ENCODE data around the gene KAZN.
"Not testable (repeated sequence)": the region's sequence is repeated elsewhere in the genome, so short reads cannot be mapped to it uniquely, and the experiment has no call there.

KAZN gene

DNA sequence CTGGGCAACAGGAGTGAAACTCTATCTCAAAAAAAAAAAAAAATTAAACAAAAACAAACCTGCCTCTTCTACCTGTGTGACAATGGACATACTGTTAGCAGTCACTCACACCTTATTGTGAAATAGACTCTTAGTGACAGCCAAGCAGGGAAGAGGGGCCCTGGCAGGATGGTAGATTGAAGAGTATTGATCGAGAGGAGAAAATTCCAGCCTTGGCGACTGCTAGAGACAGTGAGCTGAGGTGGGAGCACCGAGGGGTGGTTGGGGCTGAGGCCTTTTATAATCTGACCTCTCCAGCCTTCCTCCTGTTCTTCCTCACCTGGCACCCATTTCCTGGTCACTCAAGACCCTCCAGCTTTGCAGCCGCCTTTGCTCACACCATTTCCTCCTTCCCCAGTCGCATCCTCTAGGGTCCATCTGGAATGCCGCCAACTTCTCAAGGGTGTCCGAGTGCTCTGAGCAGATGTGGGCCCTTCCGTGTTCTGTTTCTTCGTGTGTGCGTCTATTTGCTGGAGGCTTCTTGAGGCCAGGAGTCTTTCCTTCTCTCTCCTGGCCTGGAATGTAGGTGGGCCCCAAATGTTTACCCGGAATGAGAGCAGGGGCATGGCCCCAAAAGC is 358.2 kb downstream of the KAZN start:
- DNase-seq (ENCODE audit: low read depth) = no peak

DNA sequence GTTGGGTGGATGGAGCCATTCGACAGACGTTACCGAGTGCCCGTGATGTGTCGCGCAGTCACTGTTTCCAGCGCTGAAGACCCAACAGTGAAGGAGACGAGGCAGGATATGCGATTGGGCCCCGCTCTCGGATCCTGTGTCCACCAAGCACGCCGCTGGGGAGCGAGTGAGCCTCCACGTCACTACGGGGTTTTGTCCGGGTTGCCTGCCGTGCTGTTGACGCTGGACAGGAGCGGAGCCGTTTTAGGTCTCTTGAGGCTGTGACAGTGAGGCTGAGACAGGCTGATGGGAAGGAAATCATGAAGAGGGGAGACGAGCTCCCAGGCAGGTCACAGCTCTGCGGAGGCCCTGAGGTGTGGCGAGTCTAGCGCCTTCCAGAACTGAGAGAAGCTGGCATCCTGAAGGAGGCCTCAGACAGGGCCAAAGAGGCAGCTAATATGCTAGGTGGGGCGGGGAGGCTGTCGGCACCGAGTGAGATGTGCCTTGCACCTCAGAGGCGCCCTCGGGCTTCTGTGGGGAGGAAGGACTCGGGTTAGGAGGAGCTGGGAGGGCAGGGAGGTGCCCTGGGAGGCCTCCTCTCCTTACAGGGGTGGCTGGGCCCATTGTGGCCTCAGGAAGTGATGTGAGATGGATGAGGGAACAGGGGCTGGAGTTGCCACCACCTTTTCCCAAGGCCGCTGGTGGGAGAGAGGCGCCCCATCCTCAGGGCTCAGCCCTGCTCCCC is 359.1 kb downstream of the KAZN start:
- no peak for DNase-seq (ENCODE audit: low read depth)

DNA sequence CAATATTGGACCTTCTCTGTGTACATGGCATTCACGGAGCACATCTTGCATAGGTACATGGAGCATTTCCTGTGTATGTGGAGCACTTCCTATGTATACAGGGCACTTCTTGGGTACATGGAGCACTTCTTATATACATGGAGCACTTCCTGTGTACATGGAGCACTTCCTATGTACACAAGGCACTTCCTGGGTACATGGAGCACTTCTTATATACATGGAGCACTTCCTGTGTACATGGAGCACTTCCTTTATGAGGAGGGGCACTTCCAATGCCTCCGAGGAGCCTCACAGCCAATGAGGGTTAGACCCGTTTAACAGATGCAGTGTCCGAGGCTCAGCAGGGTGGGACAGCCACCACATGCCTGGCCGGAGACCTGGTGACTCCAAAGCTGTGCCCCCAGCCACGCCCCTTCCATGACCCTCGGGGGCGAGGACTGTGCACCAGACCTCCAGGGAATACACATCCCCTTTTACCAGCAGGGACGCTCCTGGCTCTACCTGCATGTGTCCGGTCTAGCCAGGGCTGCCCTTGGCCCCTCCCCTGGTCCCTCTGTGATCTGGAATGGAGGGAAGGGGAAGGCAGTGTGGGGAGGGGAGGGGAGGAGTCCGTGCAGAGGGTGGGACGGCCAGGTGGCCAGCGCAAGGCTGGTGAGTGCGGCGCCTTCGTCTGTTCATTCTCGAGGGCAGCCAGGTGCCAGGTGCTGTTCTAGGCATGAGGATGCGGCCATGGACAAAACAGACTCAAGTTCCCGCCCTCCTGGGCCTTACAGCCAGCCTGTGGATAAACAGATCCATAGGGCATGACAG is 360.0 kb downstream of the KAZN start:
- no peak for DNase-seq (ENCODE audit: low read depth)

DNA sequence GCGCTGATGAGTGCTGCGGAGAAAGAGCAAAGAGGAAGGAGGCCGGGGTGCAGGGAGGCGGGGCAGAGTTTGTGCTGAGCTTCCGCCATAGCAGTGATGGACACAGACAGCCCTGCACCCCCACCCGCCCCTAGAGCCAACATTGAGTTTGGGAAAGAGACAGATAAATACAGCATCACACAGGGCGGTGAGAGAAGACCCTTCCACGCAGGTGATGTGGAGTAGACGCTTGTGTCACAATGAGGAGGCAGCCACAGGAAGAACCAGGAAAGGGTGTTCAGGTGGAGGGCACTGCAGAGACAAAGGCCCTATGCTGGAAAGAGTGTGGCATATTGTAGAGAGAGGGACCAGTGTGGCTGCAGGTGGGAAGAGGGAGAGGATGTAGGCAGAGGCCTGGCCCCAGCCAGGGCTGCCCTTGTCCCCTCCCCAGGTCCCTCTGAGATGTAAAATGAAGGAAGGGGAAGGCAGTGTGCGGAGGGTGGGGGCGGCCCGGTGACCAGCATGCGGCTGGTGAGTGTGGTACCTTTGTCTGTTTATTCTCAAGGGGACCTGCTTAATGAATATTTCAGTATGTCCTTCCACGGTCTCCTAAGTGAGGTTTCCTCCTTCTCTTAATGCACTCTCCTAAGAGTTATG is 360.7 kb downstream of the KAZN start:
- no peak for DNase-seq (ENCODE audit: low read depth)

DNA sequence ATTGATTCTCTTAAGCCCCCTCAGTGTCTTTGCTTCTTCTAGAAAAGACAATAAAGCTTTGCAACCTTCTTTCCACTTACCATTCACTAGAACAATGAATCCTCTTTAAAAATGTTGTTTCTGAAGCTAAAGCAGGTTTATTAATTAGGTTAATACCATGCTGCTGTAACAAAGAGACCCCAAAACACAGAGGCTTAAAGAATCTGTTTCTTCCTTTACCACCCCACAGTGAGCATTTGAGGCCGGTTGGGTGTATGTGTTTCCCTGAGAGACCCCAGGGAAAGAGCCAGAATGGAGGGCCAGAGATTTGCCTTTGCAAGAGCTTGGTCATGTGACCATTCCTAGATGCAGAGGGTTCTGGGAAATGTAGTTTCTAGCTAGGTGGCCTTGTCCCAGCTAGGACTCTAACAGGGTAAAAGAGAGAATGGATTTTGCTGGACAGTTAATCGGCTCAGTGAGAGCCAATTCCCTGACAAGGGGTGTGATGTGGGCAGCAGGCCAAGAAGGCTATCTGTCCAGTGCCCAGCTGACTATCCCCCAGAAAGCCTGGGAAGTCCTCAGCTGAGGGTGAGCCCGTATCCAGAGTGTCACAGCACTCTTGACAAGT is 363.3 kb downstream of the KAZN start:
- no peak for DNase-seq (ENCODE audit: low read depth)

DNA sequence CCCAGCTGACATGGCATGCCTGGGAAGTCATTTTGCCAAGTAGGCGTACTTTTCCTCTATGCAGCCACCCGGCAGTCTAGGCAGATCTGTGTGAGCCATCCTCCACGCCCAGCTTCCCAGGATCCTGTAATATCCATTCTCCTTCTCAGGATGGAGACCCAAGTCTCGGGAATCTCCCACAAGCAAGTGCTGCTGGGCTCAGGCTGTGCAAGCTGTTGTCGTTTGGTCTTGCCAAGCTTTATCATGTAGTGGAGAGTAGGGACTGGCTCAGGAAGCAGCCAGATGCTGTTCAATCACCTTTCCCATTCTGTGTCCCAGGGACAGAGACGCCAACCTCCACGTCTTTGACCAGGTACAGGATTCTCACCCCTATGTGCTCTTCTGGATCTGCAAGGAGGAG is 363.9 kb downstream of the KAZN start:
- no peak for DNase-seq (ENCODE audit: low read depth)

DNA sequence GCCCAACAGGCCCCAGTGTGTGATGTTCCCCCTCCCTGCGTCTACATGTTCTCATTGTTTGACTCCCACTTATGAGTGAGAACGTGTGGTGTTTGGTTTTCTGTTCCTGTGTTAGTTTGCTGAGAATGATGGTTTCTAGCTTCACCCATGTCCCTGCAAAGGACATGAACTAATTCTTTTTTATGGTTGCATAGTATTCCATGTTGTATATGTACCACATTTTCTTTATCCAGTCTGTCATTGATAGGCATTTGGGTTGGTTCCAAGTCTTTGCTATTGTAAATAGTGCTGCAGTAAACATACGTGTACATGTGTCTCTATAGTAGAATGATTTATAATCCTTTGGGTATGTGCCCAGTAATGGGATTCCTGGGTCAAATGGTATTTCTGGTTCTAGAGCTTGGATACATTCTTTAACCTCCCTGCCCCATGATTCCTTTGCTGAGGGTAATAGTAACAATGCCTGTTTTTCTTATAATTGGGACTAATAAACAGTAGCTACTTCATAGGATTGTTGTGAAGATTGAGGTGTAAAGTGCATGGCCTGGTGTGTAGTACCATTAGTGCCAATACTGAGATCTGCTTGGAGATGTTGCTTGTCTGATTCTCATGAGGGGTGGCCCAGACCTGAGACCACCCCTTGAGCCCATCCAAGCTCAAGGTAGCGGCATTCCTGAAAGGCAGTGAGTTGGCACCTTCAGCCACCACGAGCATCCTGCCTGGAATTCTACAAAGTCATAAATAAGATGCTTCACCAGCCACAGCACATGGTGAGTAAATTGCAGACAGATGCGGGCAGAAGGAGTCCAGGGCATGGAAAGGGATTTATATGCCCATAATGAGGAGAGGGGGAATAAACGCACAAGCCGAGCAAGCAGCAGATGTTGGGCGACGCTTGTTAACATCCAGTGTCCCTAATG is 365.6 kb downstream of the KAZN start:
- DNase-seq (ENCODE audit: low read depth) = not testable (repeated sequence)

DNA sequence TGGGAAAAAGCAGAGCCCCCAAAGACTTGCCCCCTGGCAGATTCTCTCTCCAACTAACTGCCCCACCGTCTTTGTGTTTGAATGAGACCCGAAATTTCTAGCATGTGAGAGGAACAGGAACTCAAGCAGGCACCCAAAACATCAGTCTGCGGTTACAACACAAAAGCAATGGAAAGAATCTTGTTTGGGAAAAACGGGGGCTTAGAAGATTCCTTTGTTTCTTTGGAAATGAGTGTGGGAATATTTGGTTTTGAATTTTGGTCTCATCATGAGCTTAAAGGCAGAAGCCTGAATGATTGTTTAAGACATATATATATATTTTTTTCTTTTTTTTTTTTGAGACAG is 366.2 kb downstream of the KAZN start:
- no peak for DNase-seq (ENCODE audit: low read depth)

DNA sequence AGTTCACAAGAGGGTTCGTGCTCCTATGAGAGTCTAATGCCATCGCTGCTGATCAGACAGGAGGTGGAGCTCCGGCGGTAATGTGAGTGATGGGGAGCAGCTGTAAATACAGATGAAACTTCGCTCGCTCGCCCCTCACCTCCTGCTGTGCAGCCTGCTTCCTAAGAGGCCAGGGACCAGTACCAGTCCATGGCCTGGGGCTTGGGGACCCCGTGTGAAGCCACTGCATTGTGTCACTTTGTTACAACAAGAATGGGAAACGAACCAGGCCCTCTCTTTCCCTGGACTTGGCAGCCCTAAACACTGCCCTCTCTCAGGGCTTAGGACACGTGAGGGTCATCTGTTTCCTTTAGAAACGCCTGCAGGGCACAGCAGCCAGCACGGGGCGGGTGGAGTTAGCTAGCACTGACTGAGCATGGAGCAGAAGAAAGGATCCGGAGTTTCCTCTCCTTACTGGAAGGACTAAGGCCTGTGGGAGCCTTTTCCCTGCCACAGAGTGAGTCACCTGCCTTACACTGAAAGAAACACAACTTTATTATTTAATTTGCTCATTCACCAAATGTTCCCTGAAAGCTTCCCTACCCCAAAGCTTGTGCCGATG is 369.9 kb downstream of the KAZN start:
- DNase-seq (ENCODE audit: low read depth) = peak; percentile 80

DNA sequence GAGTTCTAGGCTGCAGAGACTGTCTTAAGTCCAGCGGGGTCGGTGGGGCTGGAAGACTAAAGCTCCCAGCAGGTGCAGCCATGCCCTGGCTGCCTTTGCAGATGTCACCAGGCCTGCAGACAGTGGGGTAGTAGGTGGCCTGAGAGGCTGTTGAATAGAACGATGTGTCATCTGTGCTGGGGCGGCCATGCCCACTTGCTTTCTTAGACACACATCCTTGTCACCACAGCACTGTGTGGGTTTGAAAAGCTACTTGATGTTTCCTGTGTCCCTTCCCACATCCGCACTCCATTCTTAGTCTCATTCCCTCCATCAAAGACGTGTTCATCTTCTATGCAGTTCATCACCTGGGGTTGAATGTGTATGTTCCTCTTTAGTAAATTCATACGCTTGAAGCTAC is 370.5 kb downstream of the KAZN start:
- no peak for DNase-seq (ENCODE audit: low read depth)

DNA sequence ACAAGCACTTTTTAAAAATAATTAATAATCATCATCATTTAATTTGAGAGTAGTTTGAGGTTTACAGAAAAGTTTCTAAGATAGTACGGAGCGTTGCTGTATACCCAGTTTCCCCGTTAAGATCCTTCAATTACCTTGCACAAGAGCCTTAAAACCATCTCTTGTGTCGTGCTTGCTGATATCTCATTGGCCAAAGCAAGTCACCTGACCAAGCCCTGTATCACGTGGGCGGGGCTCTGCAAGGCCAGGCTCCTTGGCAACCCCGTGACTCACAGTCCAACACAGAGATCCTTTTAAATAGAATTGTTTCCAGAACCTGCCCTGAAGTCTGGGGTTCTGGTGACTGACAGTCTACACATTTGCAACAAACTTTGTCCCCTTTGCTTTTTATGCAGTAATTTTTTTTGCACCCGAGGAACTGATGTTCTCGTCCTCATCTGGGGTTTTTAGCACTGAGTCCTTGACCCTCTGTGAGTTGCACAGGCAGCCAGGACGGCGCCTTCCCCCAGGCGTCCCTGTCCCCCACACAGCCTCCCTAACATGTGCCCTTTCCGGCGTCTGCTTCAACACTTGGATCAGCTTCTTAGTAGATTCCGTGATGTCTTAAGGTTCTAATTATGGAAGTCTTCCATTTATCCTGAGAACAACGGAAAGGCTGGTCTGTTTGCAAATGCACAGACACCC is 371.8 kb downstream of the KAZN start:
- peak; percentile 98 for DNase-seq (ENCODE audit: low read depth)

DNA sequence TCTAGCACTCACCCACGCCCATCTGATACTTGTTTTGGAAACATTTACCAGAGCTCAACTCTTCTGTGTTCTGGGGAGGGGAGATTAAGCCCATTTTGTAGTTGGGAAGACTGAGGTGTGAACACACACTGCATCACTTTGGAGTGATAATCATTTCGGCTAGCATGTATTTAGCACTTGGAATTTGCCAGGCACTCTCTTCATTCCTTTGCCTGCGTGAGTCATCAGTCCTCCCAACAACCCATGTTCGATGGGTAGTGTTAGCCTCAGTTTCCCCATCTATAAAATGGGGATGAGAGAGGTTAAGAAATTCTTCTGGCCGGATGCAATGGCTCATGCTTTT is 372.3 kb downstream of the KAZN start:
- no peak for DNase-seq (ENCODE audit: low read depth)

DNA sequence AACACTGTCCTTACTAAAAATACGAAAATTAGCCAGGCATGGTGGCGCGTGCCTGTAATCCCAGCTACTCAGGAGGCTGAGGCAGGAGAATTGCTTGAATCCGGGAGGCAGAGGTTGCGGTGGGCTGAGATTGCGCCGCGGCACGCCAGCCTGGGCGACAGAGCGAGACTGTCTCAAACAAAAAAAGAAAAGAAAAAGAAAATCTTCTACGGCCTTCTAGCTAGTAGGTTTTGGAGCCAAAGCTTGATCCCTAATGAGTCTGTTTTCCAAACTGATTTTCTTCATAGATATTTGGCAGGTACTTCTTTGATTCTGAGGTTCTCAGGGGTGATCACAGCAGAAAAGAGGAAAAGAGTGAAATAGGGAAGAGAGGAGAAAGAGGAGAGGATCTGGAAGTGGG is 372.7 kb downstream of the KAZN start:
- DNase-seq (ENCODE audit: low read depth) = no peak

DNA sequence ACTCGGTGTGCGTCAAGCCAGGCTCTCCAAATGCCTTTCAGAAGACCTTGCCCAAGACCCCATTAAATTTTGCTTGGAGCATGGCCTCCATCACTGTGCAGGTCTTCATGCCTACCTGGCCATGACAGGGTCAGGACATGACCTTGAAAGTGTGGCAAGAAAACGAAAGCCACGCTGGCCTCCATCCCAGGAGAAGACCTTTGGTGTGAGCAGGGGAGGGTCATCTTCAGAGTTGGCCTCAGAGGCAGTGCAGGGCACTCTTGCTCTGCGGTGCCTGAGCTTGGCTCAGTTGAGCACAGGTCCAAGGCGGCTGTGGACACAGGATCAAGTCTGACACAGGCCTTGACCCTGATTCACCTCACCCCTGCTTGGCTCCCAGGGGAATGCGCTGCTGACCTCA is 373.6 kb downstream of the KAZN start:
- DNase-seq (ENCODE audit: low read depth) = no peak

DNA sequence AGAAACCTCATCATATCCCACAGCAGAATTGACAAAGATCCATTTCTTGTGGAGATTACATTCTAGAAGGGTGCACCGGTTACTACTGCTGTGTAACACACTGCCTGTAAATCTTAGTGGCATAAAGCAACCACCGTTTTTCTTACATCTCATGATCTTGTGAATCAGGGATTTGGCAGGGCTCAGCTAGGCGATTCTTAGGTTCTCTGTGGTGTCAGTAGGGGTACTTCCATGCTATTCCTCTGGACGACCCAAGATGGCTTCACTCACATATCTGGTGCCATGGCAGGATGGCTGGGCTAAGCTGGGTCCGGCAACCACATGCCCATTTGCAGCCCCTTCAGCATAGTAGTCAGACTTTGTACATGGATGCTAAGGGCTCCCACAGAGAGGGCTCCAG is 375.3 kb downstream of the KAZN start:
- no peak for DNase-seq (ENCODE audit: low read depth)

DNA sequence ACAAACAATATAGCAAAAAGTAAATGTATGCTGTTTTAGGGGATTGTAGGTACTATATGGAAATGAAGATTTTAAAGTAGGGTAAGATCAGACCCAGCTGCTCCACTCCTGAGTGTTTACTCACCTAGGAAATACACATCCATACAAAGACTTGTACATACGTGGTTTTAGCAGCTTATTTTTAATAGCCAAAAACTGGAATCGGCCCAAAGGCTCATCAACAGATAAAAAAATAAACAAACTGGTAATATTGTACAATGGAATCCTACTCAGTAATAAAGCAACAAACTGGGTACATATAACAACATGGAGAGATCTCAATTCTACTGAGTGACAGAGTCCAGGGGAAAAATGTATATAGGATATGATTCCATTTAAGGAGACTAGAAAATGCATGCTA is 375.9 kb downstream of the KAZN start:
- peak; percentile 38 for DNase-seq (ENCODE audit: low read depth)

DNA sequence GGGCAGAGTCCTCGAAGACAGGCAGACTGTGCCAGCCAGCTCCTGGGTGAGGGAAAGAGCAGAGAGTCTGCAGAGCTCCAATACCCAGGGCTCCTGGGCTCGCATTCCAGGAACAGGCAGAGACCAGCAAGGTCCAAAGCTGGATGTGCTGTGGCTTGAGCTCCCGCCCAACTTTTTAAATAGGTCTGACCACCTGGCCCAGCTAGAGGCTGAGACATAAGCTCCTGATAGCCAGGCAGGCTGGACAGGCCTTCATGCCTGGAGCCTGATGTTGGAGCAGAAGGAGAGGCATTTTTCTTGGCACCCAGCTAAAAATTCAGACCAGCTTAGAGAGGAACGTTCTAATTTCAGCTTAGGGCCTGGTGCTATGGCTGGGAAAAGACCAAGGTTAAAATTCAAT is 376.6 kb downstream of the KAZN start:
- DNase-seq (ENCODE audit: low read depth) = no peak

DNA sequence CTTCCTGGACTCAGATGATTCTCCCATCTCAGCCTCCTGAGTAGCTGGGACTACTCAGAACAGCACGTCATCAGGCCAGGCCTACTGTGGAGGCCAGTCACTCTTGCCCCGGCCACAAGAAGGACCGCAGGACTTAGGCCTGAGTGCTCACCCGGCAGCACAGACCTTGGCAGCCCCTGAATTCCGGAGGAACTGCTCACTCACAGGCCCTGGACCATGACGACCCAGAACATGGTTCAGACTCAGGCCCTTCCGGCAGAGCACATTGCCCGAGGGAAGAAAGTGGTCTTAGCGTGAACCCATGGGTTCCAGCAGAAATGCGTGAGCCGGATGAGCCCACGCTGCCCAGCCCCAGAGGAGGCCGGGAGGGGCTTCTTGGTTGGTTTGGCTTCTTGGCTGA is 377.8 kb downstream of the KAZN start:
- no peak for DNase-seq (ENCODE audit: low read depth)

DNA sequence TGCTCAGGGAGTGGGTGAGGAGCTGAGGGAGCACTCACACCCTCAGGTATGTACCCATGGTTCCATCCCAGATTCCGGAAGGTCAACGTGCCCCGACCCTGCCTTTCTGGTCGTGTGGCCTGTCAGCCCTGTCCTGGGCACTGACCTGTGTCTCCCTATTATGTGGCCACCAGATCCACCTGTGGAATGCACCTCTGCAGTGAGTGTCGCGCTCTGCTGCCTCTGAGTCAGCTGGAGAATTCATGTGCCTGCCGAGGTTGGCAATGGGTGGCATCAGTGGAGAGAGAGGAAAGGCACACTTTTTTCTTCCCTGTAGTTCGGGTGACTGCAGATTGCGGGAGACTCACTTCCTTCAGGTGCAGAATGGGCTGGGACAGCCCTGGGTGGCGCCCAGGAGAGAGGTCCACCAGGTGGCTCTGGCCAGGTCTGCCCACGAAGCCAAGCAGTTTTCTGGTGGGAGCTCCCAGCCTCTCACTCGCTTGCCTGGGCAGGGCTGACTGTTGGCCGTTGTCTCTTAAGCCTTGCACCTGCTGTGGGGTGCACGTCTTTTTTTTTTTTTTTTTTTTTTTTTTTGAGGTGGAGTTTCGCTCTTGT is 378.9 kb downstream of the KAZN start:
- no peak for DNase-seq (ENCODE audit: low read depth)

DNA sequence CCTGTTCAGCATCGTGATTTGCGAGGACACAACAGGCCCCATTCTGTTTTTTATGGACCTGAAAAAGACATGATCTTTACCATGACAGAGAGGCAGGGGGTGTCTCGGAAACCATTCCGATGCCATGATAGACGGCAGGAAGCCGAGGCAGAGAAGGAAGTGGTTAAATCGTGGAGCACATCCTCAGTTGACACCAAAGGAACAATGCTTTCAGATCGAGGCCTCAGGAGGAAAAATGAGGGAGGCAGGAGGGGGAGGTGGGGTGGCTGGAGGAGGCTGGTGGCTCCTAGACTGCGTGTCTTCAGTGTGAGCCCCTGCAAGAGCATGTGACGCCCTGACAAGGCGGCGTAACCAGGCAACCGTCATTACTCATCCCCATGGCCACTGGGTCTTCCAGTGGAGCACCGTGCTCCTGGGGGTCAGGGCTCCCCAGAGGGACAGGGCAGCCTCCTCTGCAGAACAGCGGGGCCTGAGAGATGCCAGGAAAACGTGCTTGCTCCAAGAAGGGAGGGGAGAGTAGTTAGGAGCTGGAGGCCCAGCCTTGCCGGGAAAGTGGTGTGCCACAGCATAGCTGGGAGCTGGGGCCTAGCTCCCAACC is 382.2 kb downstream of the KAZN start:
- DNase-seq (ENCODE audit: low read depth) = peak; percentile 41
